ENCODE data around the gene CXCL5. TPM values are rescaled to one million over a fixed set of nuclear protein-coding genes. Genes with fewer than 3 reads are reported as not detected.

CXCL5 gene
- total and polyA plus RNA-seq, 2 of the 13 experiments (the other 11 are each of a cell fraction or from before 2014, with no cell fraction given), result not detected

GRCh38 chr4:73976716-73977115 is 21.8 kb downstream of the CXCL5 start:
- Histone ChIP-seq H3K36me3 (replicated peaks in 1 of 2; ENCODE audit: control insufficient read depth in 1 of 2, insufficient read depth in 2 of 2, low read length in 2 of 2) (no peaks in the 10 kb centered on the region), H3K4me3 (replicated peaks in 1 of 3; ENCODE audit: insufficient read depth in 1 of 3, low read depth in 2 of 3, low read length in 3 of 3) (no peak overlapping the region), H3K9me3 (ENCODE audit: low read length) (no peaks in the 10 kb centered on the region), H3K9ac (ENCODE audit: insufficient read depth, low read depth, low read length) (no peak overlapping the region), H3K4me1 (ENCODE audit: insufficient read depth, low read length) (no peaks in the 10 kb centered on the region), H4K20me1 (ENCODE audit: insufficient read depth, low read length) (no peaks in the 10 kb centered on the region), H2AFZ (ENCODE audit: low read length) (no peak overlapping the region), H3K4me2 (ENCODE audit: low read depth, low read length) (no peak overlapping the region), H3K27me3 (ENCODE audit: control insufficient read depth in 1 of 2, insufficient read depth in 2 of 2, low read length in 2 of 2) (peaks cover 2 to 7% of the 10 kb centered on the region in 2 experiments; a peak in 3 of 5 replicates), H3K79me2 (ENCODE audit: insufficient read depth, low read length) (no peaks in the 10 kb centered on the region), H3K27ac (ENCODE audit: extremely low read length, insufficient read depth, low read length) (no peak overlapping the region)
- ChIA-PET CTCF (ENCODE audit: low intra/inter-chr PET ratio, low total read pairs) (no interaction called here), POLR2A (no interaction called here)
- FAIRE-seq (no peak), ATAC-seq (no peak), DNase-seq (ENCODE audit: low spot score) (no peak)
- in situ Hi-C loops (cut with HindIII; ENCODE audit: extremely low pct_ligation_motif_present, low pct_unique_long_range_greater_than_20kb), result no loop called here
- BruUV-seq (replicated peaks), result no TSS peak
- intact Hi-C loops (cut with micrococcal nuclease; ENCODE audit: unreplicated experiment), result no loop called here
- 0% methylated on average over 4 of the region's 4 CpGs for WGBS (ENCODE audit: low lambda C conversion rate)
- TF ChIP-seq RFX5 (IDR thresholded peaks at IDR 0.05; ENCODE audit: low read depth, low read length) (no peak), ZNF329 (CRISPR knock-in tag; IDR thresholded peaks at IDR 0.05; ENCODE audit: low read depth) (no peak), ELF1 (CRISPR knock-in tag; IDR thresholded peaks at IDR 0.05) (no peak)

GRCh38 chr4:73976217-73976616 is 22.3 kb downstream of the CXCL5 start:
- no peaks in the 10 kb centered on the region for H3K4me1 ChIP-seq (ENCODE audit: insufficient read depth, low read length)
- H4K20me1 ChIP-seq (ENCODE audit: insufficient read depth, low read length), result no peaks in the 10 kb centered on the region
- no peak overlapping the region for H3K4me3 ChIP-seq (replicated peaks in 1 of 3; ENCODE audit: insufficient read depth in 1 of 3, low read depth in 2 of 3, low read length in 3 of 3)
- H3K79me2 ChIP-seq (ENCODE audit: insufficient read depth, low read length), result no peaks in the 10 kb centered on the region
- in situ Hi-C loops (cut with HindIII; ENCODE audit: extremely low pct_ligation_motif_present, low pct_unique_long_range_greater_than_20kb), result no loop called here
- CTCF ChIA-PET (ENCODE audit: low intra/inter-chr PET ratio, low total read pairs), result no interaction called here
- no peak overlapping the region for H3K27ac ChIP-seq (ENCODE audit: extremely low read length, insufficient read depth, low read length)
- no peak overlapping the region for H2AFZ ChIP-seq (ENCODE audit: low read length)
- no TSS peak for BruUV-seq (replicated peaks)
- no peak overlapping the region for H3K4me2 ChIP-seq (ENCODE audit: low read depth, low read length)
- no peak for DNase-seq (ENCODE audit: low spot score)
- WGBS (ENCODE audit: low lambda C conversion rate), result no CpG with 5 or more reads among the region's 2 CpGs
- H3K9ac ChIP-seq (ENCODE audit: insufficient read depth, low read depth, low read length), result no peak overlapping the region
- no peak for TF ChIP-seq EED (CRISPR knock-in tag; IDR thresholded peaks at IDR 0.05)
- TF ChIP-seq MED8 (CRISPR knock-in tag; IDR thresholded peaks at IDR 0.05; ENCODE audit: insufficient replicate concordance), result no peak
- TF ChIP-seq ZNF780A (CRISPR knock-in tag; IDR thresholded peaks at IDR 0.05), result no peak
- no peak for TF ChIP-seq NR0B2 (CRISPR knock-in tag; IDR thresholded peaks at IDR 0.05)
- TF ChIP-seq FOXK1 (CRISPR knock-in tag; IDR thresholded peaks at IDR 0.05; ENCODE audit: borderline replicate concordance, low read depth), result no peak
- TF ChIP-seq SRSF9 (IDR thresholded peaks at IDR 0.05; ENCODE audit: borderline replicate concordance, insufficient read depth, low read depth, low read length, poor library complexity, severe bottlenecking), result no peak
- TF ChIP-seq MATR3 (CRISPR knock-in tag; IDR thresholded peaks at IDR 0.05), result no peak
- TF ChIP-seq ZBTB7B (CRISPR knock-in tag; IDR thresholded peaks at IDR 0.05), result no peak
- TF ChIP-seq THAP7 (CRISPR knock-in tag; IDR thresholded peaks at IDR 0.05), result no peak
- ATAC-seq, result no peak
- POLR2A ChIA-PET, result no interaction called here
- no peaks in the 10 kb centered on the region for H3K36me3 ChIP-seq (replicated peaks in 1 of 2; ENCODE audit: control insufficient read depth in 1 of 2, insufficient read depth in 2 of 2, low read length in 2 of 2)
- intact Hi-C loops (cut with micrococcal nuclease; ENCODE audit: unreplicated experiment), result no loop called here
- FAIRE-seq, result no peak
- H3K27me3 ChIP-seq (ENCODE audit: control insufficient read depth in 1 of 2, insufficient read depth in 2 of 2, low read length in 2 of 2), result peaks cover 0 to 2% of the 10 kb centered on the region in 2 experiments; a peak in 1 of 5 replicates
- no peaks in the 10 kb centered on the region for H3K9me3 ChIP-seq (ENCODE audit: low read length)
